GM21529 (cell line): Measurements from ENCODE around the gene TSPAN32.
A peak's percentile ranks its signal among the peaks of the same experiment; 100 is the strongest.

Source experiments
- ATAC-seq: cut with Tn5 transposase; IDR thresholded peaks from one replicate; pipeline ENCODE4 v1.9.1; 2021; ENCODE audit not compliant: unreplicated experiment

The TSPAN32 gene

DNA sequence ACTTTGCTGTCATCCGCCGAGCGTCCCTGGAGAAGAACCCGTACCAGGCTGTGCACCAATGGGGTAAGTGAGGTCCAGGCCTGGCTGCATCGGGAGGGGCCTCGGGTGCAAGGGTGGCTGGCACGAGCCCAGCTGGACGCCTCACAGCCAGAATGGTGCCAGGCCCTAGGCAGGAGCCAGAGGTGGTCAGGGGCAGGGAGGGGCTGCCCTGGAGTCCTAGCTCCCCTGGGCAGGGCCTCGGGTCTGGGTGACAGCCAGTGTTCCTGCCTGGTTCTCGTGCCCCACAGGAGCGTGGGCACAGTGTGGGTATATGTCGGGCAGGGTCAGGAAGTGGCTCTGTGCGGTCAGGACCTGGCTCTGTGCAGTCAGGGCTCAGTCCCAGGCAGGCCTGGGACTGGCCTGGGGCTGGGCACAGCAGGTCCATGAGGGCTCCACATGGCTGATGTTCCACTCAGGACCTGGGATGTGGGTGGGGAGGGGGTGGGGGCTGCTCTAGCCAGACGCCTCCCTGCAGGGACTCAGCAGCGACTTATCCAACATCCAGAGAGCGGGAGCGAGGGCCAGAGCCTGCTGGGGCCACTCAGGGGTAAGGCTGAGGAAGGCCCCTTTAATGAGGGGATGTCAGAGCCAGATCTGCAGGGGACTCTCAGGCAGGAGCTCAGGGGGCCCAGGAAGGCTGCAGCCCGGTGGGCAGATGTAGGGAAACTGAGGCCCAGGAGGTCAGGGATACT, 1.2 kb downstream of the TSPAN32 start:
- no peak for ATAC-seq

DNA sequence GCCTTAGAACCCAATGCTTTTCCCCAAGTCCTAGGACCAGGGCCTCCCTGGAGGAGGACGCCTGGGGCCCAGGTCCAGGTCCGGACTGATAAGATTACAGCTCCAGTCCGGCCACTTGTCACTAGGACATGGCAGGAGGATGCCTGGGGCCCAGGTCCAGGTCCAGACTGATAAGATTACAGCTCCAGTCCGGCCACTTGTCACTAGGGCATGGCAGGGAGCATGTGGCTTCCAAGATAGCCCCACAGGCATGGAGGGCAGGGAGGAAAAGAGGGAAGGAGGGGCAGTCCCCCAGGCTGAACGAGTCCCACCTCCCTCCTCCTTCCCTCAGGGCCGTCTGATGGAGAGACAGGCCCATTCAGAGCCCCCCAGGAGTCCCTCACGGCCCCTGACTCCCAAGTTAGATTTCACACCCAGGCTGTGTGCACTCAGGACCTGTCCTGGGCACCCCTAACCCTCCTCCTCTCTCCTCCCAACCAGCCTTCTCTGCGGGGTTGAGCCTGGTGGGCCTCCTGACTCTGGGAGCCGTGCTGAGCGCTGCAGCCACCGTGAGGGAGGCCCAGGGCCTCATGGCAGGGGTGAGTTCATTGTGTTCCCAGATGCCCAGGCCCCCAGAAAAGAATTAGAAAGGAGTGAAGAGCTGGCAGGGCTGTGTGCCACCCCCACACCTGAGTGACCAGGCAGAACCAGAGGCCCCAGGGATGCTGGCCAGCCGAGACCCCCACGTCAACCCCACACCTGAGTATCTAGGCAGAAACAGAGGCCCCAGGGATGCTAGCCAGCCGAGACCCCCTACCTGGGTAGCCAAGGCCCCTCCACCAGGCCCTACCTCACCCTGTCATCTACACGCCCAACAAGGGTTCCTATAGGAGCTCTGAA, 2.1 kb downstream of the TSPAN32 start:
- no peak for ATAC-seq

DNA sequence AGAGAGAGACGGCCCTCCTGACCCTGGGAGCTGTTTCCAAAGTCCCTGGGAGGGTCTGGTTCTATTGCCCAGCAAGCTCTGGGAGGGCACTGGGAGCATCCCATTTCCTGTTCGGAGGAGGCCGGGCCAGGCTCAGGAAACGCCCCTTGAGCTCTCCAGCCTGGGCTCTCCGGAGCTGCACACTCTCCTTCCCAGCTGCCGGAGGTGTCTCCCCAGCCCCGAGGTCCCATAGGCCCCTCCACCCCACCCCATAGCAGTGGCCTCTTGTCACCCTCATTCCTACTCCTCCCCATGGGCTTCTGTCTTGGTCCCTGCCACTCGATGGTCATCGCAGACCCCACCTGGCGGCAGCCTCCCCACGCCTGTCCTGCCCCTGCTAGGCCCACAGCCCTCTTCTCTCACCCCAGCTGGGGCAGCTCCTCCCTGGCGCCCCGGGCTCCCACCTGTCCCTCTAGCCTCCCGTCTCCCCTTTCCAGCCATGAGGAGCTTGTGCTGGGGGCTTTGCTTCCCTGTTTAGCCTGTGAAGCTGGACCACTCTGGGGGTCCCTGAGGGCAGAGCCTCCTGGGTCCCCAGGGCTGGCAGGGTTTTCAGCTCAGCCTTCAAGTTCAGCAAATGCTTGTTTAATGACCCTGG, 2.8 kb downstream of the TSPAN32 start:
- no peak for ATAC-seq

- peak; percentile 56 for ATAC-seq
Observed at GRCh38 chr11:2305140-2305778, 3.4 kb downstream of the TSPAN32 start.

- no peak for ATAC-seq
Observed at GRCh38 chr11:2305788-2306451, 4.1 kb downstream of the TSPAN32 start.

DNA sequence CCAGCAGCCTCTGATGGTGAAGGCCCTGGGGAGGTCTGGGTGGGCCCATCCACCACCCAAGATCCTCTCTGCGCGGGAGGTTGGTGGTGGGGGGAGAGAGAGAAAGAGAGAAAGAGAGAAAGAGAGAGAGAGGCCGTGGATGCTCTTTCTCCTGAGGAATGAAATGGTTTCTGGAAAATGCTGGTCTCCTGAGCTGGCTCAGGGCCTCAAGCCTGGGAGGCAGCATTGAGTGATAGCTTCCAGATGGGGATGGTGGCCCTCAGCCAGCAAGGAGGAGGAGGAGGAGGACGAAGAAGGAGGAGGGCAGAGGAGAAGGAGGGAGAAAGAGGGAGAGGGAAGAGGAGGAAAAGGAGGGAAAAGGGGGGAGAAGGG, 4.6 kb downstream of the TSPAN32 start:
- ATAC-seq = no peak

- ATAC-seq = no peak
Observed at GRCh38 chr11:2306877-2307500, 5.2 kb downstream of the TSPAN32 start.

DNA sequence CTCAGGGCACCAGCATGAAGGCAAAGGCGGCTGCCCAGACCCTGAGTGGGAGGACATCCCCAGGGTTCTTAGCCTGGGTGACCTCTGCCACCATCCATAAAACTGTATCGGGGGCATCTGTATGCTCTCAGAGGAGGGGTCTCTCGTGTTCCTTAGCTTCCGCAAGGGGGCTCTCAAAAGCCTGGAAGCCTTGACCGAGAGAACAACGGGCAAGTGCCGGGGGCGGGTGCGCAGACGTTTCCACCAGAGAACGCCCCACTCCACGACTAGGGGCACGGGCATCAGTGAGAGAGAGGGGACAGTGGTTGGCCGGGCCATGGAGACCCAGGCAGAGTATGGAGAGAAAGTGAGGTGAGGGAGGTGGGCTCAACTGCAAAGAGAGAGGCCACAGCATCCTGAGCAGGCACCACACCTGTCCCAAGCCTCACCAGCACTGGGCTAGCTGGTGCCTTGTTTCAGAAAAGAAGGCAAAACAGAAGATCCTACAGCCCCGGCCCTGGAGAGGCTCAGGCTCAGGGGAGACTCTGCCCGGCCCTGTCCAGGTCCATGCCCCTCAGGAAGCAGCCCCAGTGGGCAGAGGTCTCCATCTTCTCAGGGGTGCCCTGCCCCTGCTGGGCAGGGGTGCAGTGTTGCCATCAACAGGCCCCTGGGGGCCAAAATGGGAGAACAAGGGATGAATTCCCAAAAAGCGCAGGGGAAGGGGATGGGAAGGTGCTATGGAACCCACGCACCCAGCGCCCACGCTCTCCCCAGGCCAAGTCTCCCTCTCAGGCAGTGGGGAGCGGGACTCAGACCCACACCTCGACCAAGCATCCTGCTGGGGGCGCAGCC, 5.9 kb downstream of the TSPAN32 start:
- ATAC-seq = no peak

GRCh38 chr11:2308713-2309112, 6.9 kb downstream of the TSPAN32 start:
- no peak for ATAC-seq

- ATAC-seq = no peak
Observed at GRCh38 chr11:2309251-2310072, 7.6 kb downstream of the TSPAN32 start.

GRCh38 chr11:2310073-2310785, 8.4 kb downstream of the TSPAN32 start:
- ATAC-seq = no peak

GRCh38 chr11:2310786-2311352, 9.1 kb downstream of the TSPAN32 start:
- ATAC-seq = no peak

- no peak for ATAC-seq
Observed at GRCh38 chr11:2311353-2312133, 9.7 kb downstream of the TSPAN32 start.

- no peak for ATAC-seq
Observed at GRCh38 chr11:2312232-2313042, 10.6 kb downstream of the TSPAN32 start.

- no peak for ATAC-seq
Observed at GRCh38 chr11:2313051-2313951, 11.5 kb downstream of the TSPAN32 start.
